Measurements from ENCODE around the gene ANGPTL7.

ANGPTL7 gene

DNA sequence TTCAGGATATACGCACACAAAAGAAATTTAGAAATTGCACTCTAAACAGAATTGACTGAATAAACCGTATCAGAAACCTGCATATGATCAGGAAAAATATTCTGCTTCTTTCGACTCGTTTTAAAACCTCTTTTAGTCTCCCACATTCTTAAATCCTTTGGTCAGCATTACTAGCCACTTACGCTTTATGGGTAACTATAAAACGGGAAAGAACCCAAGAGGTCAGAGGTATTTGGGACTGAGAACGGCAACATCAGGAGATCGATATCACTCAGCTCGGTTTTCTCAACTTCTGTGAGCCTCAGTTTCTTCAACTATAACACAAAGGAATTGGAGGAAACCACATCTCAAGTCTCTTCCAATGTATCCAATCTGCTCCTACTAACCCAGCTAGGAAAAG, 36.4 kb upstream of the ANGPTL7 start:
- H3K36me3 ChIP-seq = peaks cover 28 to 74% (median 51%) of the 10 kb centered on the region in 3 donors

DNA sequence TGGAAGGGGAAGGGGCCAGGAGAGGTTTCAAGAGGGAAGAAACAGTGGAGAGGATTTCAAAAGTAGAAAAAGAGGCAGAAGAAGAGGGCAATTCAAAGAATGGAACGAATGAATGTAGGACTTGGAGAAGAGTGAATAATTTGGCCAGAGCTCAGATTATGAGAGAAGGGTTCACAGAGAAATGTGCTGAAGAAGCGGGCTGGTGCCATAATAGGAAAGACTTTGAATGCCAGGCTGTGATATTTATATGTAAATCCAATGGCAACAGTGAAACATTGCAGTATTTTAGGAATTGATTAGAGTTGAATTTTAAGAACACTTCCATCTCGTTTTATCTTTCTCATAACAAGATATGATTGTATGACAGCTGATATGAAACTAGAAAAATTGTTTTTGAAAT, 36.0 kb upstream of the ANGPTL7 start:
- peaks cover 23 to 72% (median 46%) of the 10 kb centered on the region in 3 donors for H3K36me3 ChIP-seq
- no peaks in the 10 kb centered on the region for H3K27me3 ChIP-seq
- TF ChIP-seq, protein P1, sequence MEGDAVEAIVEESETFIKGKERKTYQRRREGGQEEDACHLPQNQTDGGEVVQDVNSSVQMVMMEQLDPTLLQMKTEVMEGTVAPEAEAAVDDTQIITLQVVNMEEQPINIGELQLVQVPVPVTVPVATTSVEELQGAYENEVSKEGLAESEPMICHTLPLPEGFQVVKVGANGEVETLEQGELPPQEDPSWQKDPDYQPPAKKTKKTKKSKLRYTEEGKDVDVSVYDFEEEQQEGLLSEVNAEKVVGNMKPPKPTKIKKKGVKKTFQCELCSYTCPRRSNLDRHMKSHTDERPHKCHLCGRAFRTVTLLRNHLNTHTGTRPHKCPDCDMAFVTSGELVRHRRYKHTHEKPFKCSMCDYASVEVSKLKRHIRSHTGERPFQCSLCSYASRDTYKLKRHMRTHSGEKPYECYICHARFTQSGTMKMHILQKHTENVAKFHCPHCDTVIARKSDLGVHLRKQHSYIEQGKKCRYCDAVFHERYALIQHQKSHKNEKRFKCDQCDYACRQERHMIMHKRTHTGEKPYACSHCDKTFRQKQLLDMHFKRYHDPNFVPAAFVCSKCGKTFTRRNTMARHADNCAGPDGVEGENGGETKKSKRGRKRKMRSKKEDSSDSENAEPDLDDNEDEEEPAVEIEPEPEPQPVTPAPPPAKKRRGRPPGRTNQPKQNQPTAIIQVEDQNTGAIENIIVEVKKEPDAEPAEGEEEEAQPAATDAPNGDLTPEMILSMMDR (IDR thresholded peaks at IDR 0.05) = no peak
- intact Hi-C loops (cut with DNase I; ENCODE audit: low total_unique reads) = no loop called here
- H3K4me1 ChIP-seq = peaks cover 0 to 23% (median 12%) of the 10 kb centered on the region in 4 donors
- H3K9me3 ChIP-seq = no peaks in the 10 kb centered on the region
- DNase-seq = no peak
- H3K4me3 ChIP-seq = no peak overlapping the region
- no peak overlapping the region for H3K27ac ChIP-seq

More for the DNA sequence above, 36.4 kb upstream of the ANGPTL7 start:
- DNase-seq = no peak
- no peaks in the 10 kb centered on the region for H3K27me3 ChIP-seq
- intact Hi-C loops (cut with DNase I; ENCODE audit: low total_unique reads) = no loop called here
- H3K9me3 ChIP-seq = no peaks in the 10 kb centered on the region
- no peak overlapping the region for H3K4me3 ChIP-seq
- TF ChIP-seq, protein P1 (IDR thresholded peaks at IDR 0.05) = no peak
- H3K27ac ChIP-seq = no peak overlapping the region
- H3K4me1 ChIP-seq = peaks cover 0 to 19% (median 7%) of the 10 kb centered on the region in 4 donors

DNA sequence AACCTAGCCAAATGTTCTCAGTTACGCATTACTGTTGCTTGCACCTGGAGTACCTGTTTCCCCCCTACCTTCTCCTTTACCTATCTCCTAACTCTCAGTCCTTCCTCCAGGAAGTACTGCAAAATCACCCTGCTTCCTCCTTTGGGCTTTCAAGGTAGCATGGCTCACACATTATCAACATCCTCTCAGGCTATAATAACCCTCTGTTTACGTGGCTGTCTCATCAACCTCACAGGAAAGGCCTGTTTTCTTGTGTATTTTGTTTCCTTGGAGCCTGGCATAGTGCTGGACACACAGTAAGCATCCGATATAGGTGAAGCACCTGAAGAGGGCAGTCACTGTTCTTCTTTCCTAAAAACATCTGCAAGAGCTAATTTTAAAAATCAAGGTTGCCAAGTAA, 32.7 kb upstream of the ANGPTL7 start:
- TF ChIP-seq, protein P1 (IDR thresholded peaks at IDR 0.05) = no peak
- Histone ChIP-seq H3K27me3 (no peaks in the 10 kb centered on the region), H3K27ac (no peak overlapping the region), H3K4me3 (no peak overlapping the region), H3K4me1 (peaks cover 0 to 34% (median 20%) of the 10 kb centered on the region in 4 donors), H3K36me3 (peaks cover 5 to 52% (median 32%) of the 10 kb centered on the region in 3 donors), H3K9me3 (no peaks in the 10 kb centered on the region)
- intact Hi-C loops (cut with DNase I; ENCODE audit: low total_unique reads) = no loop called here
- no peak for DNase-seq

DNA sequence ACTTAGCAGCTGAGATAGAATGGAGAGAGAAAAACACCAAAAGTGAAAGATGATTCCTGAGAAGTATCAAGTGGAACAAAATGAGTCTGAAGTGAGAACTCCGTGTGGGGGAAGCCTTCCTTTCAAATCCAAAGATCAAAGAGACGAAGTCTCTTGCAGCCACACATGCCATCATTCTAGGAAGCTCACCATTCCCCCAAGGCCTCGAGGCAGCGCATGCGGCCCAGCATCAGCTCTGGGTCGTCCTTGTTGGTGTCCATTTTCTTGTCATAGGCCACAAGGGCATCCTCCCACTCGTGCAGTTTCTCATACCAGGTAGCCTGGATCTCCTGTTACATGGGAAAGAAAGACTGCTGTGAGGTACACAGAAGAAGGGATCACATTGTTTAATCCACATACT, 32.2 kb upstream of the ANGPTL7 start:
- peaks cover 5 to 51% (median 33%) of the 10 kb centered on the region in 3 donors for H3K36me3 ChIP-seq
- no peak for DNase-seq
- peaks cover 0 to 34% (median 20%) of the 10 kb centered on the region in 4 donors for H3K4me1 ChIP-seq
- no peaks in the 10 kb centered on the region for H3K27me3 ChIP-seq
- H3K9me3 ChIP-seq = no peaks in the 10 kb centered on the region
- TF ChIP-seq, protein P1 (IDR thresholded peaks at IDR 0.05) = no peak
- no peak overlapping the region for H3K4me3 ChIP-seq
- peak overlapping the region; percentile 65 to 68 for H3K27ac ChIP-seq
- intact Hi-C loops (cut with DNase I; ENCODE audit: low total_unique reads) = no loop called here

DNA sequence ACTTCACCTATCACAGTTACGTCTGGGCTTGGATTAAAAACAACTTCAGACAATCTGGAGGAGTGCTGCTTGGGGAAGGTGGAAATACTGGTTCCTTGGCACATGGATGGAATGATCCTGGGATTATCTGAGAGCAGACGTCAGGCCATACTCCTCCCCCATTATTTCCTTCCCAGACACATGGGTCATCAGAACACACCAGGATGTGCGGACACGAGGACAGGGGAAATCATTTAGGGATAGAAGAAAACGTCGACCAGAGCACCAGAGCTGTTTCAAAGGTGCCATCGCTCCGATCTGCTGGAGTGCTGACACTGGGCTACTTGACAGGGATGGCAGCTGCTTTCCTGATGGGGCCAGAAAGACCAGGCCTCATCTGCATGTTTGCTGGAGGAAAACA, 31.8 kb upstream of the ANGPTL7 start:
- H3K4me3 ChIP-seq = no peak overlapping the region
- intact Hi-C loops (cut with DNase I; ENCODE audit: low total_unique reads) = no loop called here
- H3K36me3 ChIP-seq = peaks cover 5 to 49% (median 29%) of the 10 kb centered on the region in 3 donors
- H3K4me1 ChIP-seq = peaks cover 0 to 31% (median 20%) of the 10 kb centered on the region in 4 donors
- H3K9me3 ChIP-seq = no peaks in the 10 kb centered on the region
- DNase-seq = no peak
- no peaks in the 10 kb centered on the region for H3K27me3 ChIP-seq
- H3K27ac ChIP-seq = peak overlapping the region; percentile 65 to 68
- TF ChIP-seq, protein P1 (IDR thresholded peaks at IDR 0.05) = no peak

DNA sequence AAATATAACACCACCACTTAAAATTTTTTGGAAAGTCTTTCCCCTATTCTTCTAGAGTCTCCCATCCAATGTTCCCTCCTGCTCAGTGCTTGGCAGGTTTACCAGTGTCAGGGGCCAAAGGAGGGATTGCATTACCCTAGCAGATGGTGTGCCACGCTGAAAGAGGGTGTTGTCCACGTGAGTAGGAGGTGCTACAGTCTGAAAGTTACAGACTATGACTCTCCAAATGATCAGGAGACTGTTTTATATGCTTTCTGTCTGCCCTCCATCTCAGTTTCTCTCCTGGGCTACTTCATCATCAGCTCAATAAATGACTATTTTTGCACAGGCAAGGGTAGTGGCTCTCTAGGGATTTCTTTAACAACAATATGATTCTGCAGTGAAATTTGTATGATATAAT, 31.3 kb upstream of the ANGPTL7 start:
- intact Hi-C loops (cut with DNase I; ENCODE audit: low total_unique reads) = no loop called here
- DNase-seq = peak; percentile 82 to 84
- H3K4me3 ChIP-seq = no peak overlapping the region
- peaks cover 5 to 47% (median 27%) of the 10 kb centered on the region in 3 donors for H3K36me3 ChIP-seq
- H3K27ac ChIP-seq = peak overlapping the region; percentile 65 to 68
- H3K9me3 ChIP-seq = no peaks in the 10 kb centered on the region
- TF ChIP-seq, protein P1 (IDR thresholded peaks at IDR 0.05) = no peak
- H3K27me3 ChIP-seq = no peaks in the 10 kb centered on the region
- H3K4me1 ChIP-seq = peaks cover 0 to 27% (median 20%) of the 10 kb centered on the region in 4 donors
